ENCODE results near the gene SLC25A34.

DNA sequence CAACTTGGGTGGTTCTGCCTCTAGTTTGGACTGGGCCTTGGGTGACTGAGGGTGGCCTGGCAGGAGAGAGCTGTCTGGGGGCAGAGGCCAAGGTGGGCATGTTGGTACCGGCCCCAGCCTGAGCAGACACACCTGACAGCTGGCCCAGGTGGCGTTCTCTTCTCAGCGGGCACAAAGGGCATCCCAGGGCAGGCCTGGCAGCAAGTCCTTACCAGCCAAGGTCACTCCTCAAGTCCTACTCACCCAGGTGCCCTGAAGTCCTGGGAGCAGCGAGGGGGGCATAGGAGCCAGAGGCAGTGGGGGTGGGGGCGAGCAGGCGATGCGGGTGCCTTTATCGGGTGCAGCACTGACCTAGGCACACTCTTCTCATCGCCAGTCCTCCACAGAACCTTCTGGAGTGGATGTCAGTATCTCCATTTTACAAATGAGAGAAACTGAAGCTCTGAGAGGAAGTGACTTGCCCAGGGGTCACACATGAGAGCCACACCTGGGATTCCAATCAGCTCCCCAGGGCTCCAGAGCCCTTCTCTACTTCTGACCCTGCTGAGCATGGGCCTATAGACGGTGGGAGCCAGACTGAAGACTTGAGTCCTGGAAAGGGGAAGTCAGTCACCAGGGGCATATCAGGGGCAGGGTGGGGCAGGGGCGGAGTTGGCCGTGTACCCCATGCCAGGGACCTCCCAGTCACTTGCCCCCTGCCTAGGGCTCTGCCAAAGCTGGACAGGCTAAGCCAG is 587 bp upstream of the SLC25A34 start:
- TF ChIP-seq, protein P1, sequence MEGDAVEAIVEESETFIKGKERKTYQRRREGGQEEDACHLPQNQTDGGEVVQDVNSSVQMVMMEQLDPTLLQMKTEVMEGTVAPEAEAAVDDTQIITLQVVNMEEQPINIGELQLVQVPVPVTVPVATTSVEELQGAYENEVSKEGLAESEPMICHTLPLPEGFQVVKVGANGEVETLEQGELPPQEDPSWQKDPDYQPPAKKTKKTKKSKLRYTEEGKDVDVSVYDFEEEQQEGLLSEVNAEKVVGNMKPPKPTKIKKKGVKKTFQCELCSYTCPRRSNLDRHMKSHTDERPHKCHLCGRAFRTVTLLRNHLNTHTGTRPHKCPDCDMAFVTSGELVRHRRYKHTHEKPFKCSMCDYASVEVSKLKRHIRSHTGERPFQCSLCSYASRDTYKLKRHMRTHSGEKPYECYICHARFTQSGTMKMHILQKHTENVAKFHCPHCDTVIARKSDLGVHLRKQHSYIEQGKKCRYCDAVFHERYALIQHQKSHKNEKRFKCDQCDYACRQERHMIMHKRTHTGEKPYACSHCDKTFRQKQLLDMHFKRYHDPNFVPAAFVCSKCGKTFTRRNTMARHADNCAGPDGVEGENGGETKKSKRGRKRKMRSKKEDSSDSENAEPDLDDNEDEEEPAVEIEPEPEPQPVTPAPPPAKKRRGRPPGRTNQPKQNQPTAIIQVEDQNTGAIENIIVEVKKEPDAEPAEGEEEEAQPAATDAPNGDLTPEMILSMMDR (IDR thresholded peaks at IDR 0.05) = no peak
- no peak for TF ChIP-seq POLR2AphosphoS5 (IDR thresholded peaks at IDR 0.05)
